ENCODE data around the gene SLC7A1.

Gene SLC7A1

DNA sequence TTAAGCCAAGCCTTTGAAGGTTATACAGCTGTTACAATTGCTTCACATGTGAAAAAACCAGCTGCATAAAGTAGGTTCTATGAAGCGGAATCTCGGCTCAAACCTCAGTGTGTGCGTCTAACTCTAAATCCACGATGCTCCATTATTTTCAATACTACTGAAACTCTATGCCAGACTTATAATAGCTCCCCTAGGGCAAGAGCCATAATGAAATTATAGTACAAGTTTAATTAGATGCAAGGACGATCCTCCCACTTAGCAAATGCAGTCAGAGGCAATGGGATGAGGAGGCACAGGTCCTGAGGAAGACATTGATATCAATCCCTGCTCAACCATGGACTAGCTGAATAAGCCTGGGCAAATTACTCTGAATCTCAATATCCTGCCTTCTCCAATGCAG lies 31.1 kb downstream of the SLC7A1 start:
- no peak for DNase-seq (ENCODE audit: low read depth)
- no peak overlapping the region for H3K4me3 ChIP-seq (replicated peaks; ENCODE audit: low read depth, low read length)
- TF ChIP-seq, protein P1, sequence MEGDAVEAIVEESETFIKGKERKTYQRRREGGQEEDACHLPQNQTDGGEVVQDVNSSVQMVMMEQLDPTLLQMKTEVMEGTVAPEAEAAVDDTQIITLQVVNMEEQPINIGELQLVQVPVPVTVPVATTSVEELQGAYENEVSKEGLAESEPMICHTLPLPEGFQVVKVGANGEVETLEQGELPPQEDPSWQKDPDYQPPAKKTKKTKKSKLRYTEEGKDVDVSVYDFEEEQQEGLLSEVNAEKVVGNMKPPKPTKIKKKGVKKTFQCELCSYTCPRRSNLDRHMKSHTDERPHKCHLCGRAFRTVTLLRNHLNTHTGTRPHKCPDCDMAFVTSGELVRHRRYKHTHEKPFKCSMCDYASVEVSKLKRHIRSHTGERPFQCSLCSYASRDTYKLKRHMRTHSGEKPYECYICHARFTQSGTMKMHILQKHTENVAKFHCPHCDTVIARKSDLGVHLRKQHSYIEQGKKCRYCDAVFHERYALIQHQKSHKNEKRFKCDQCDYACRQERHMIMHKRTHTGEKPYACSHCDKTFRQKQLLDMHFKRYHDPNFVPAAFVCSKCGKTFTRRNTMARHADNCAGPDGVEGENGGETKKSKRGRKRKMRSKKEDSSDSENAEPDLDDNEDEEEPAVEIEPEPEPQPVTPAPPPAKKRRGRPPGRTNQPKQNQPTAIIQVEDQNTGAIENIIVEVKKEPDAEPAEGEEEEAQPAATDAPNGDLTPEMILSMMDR (IDR thresholded peaks at IDR 0.05; ENCODE audit: low read length, missing control alignments) = no peak

DNA sequence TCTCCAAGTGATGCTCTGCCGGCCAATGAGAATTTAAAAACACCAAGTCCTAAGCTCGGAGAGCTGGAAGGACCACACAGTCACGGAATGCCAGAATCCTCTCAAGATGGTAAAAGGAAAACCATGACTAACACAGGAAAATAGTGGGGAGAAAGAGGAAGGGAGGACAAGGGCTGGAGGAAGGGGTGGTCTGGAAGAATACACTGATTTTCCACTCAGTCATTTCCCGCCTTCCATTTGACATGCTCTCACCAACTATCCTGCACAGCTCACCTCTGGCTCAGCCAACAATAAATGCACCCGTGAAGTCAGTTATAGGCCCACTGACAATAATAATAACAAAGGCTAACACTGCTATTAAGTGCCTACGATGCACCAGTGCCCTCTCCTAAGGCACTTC lies 31.5 kb downstream of the SLC7A1 start:
- no peak for DNase-seq (ENCODE audit: low read depth)
- no peak overlapping the region for H3K4me3 ChIP-seq (replicated peaks; ENCODE audit: low read depth, low read length)
- TF ChIP-seq, protein P1 (IDR thresholded peaks at IDR 0.05; ENCODE audit: low read length, missing control alignments) = no peak

DNA sequence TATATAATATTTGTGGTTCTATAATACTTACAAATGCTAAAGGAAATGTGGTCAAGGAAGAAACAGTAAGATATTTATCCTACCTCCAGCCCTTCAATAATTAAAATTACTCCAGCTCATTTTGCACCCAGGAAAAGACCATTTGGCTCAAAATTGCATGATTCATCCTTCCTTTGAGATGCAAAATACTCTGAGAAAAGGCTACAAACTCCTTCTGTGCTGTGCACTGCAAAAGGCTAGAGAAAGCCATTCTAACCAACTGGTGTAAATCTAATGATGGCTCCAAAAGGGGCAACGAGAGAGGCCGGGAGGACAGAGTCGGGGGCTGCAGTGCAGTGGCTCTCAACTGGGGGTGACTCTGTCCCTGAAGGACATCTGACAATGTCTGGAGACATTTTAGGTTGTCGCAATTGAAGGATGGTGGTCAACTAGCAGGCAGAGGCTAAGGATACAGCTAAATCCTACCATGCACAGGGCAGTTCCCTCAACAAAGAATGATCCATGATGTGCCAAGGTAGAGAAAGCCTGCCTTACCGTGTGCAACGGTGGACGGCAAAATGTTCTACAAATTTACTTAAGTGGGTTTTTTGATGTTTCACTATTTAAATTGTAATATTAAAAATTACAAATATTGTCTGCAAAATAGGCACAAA lies 32.6 kb downstream of the SLC7A1 start:
- H3K4me3 ChIP-seq (replicated peaks; ENCODE audit: low read depth, low read length) = no peak overlapping the region
- TF ChIP-seq, protein P1 (IDR thresholded peaks at IDR 0.05; ENCODE audit: low read length, missing control alignments) = no peak
- DNase-seq (ENCODE audit: low read depth) = no peak

DNA sequence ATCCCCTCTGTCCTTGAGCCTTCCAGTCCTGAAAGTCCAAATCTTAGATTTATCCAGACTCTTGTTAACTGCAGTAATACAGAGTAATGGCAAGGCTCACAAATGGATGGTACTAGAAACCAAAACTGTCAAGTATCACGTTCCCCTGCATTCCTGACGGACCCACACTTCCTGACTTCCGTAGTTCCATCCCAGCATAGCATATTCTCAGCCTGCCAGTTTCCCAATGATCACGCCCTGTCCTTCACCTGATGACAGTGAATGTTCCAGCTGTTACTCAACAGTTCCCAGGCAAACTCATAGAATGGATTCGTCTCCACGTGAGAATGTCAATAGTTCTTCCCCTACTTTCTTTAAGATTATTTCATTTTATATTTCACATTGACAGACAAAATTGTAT lies 33.6 kb downstream of the SLC7A1 start:
- TF ChIP-seq, protein P1 (IDR thresholded peaks at IDR 0.05; ENCODE audit: low read length, missing control alignments) = no peak
- peak; percentile 30 for DNase-seq (ENCODE audit: low read depth)
- H3K4me3 ChIP-seq (replicated peaks; ENCODE audit: low read depth, low read length) = no peak overlapping the region

DNA sequence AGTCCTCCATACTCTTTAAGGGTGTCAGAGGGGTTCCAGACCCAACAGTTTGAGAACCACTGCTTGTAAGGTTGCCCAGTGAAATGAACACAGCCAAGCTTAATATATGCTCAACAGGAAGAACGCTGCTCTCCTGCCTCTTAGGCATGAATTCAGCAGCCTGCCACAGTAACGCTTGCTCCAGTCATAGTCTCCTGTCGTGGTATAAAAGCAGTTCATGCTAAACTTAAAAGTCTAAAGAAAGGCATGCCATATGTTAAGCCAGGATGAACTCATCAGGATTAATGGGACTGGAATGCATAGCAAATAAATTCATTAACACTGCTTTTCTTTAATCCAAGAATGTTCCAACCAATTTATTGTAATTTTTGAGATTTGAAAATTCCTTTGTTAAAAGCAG lies 38.7 kb downstream of the SLC7A1 start:
- no peak for DNase-seq (ENCODE audit: low read depth)
- no peak overlapping the region for H3K4me3 ChIP-seq (replicated peaks; ENCODE audit: low read depth, low read length)
- TF ChIP-seq, protein P1 (IDR thresholded peaks at IDR 0.05; ENCODE audit: low read length, missing control alignments) = no peak

DNA sequence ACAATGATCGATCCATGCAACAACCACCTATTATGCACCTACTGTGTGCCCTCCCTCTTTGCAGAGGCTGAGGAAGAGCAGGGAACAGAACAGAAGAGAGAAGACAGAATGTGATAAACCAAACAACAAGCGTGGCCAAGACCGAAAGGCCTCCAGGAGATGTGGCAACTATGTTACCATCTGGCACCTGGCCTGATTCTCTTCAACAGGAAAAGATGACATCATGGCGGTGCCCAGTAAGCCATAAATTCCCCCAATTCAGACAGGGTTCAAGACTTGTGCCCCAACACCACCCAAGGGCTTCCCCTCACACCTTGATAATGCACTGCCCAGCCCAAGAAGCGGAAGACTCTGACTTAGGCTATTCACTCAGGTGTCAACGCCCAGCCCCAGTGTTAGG lies 44.3 kb downstream of the SLC7A1 start:
- TF ChIP-seq, protein P1 (IDR thresholded peaks at IDR 0.05; ENCODE audit: low read length, missing control alignments) = no peak
- no peak overlapping the region for H3K4me3 ChIP-seq (replicated peaks; ENCODE audit: low read depth, low read length)
- no peak for DNase-seq (ENCODE audit: low read depth)

DNA sequence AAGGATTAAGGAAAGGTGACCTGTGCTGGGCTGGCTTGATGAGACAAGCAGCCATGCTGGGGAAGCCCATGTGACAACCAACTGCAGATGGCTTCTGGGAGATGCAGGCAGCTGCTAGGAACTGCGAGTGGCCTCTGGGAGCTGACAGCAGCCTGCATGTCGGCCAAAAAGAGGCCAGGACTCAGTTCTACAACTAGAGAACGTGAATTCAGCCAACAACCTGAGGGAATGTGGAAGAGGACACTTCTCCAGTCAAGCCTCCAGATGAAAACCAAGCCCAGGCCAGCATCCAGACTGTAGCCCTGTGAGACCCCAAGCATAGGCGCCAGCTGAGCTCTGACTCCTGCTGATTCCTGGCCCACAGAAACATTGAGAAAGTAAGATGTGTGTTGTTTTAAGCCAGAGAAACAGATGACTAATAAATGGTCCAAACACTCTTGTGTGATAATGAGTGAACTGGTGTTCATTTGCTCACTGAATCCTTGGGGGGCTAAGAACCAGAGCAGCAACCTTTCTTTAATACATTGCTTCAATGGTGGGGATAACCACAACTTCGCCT lies 45.0 kb downstream of the SLC7A1 start:
- no peak overlapping the region for H3K4me3 ChIP-seq (replicated peaks; ENCODE audit: low read depth, low read length)
- TF ChIP-seq, protein P1 (IDR thresholded peaks at IDR 0.05; ENCODE audit: low read length, missing control alignments) = no peak

More for the DNA sequence above, 45.0 kb downstream of the SLC7A1 start:
- no peak for DNase-seq (ENCODE audit: low read depth)
